Right lobe of liver (tissue), 6 donors: ENCODE measurements around the gene CDC45. TPM values are rescaled to one million over a fixed set of nuclear protein-coding genes. Genes with fewer than 3 reads are reported as not detected.
"Not testable (repeated sequence)": the region's sequence is repeated elsewhere in the genome, so short reads cannot be mapped to it uniquely, and the experiment has no call there.

Experiments used
- ATAC-seq, 4 donors: fragments of 200-7000 bp; cut with Tn5 transposase; one replicate each; pipeline ENCODE4 v1.9.1; 2020; ENCODE audit warnings: mild to moderate bottlenecking in 4 of 4, moderate library complexity in 4 of 4
- DNase-seq, 3 donors: peaks; one replicate each; pipeline ENCODE4 v3.0.0-alpha.2; 2020
- H3K27ac ChIP-seq, 3 donors: fragments of 200-600 bp; one replicate each; pipeline ENCODE4 v1.8.0; 2022
- H3K27me3 ChIP-seq, 2 donors: fragments of 200-600 bp; one replicate each; pipeline ENCODE4 v1.8.0; 2022
- H3K36me3 ChIP-seq, 4 donors: fragments of 200-600 bp; sonication (generic) in 1 of 4; one replicate each; pipeline versions ENCODE4 v1.5.1 to v1.8.0; 2017 to 2022; ENCODE audit warnings: control low read depth in 1 of 4
- H3K4me1 ChIP-seq, 4 donors: fragments of 200-600 bp; sonication (generic) in 1 of 4; one replicate each; pipeline versions ENCODE4 v1.5.1 to v1.8.0; 2017 to 2022; ENCODE audit warnings: control low read depth in 1 of 4
- H3K4me3 ChIP-seq, 3 donors: fragments of 200-600 bp; one replicate each; pipeline ENCODE4 v1.8.0; 2022
- H3K9me3 ChIP-seq, 4 donors: fragments of 200-600 bp; sonication (generic) in 1 of 4; one replicate each; pipeline versions ENCODE4 v1.5.1 to v1.8.0; 2017 to 2022; ENCODE audit warnings: control low read depth in 1 of 4
- CTCF ChIP-seq, 4 donors: fragments of 200-600 bp in 3 of 4; fragments of 450-650 bp in 1 of 4; IDR thresholded peaks; one replicate each; pipeline versions ENCODE4 v1.5.1 to v1.8.0; 2016 to 2022; ENCODE audit warnings: antibody characterized with exemption in 4 of 4, mild to moderate bottlenecking in 2 of 4
- POLR2A ChIP-seq: fragments of 450-650 bp; IDR thresholded peaks from one replicate; pipeline ENCODE4 v1.6.1; 2017; ENCODE audit warnings: antibody characterized with exemption, mild to moderate bottlenecking
- WGBS: methylation state at CpG from one replicate; pipeline ENCODE4 v1.1.6; 2018; ENCODE audit warnings: low coverage, low lambda C conversion rate; ENCODE audit not compliant: insufficient coverage; ENCODE audit errors: missing lambda C conversion rate; 5-methylcytosine and 5-hydroxymethylcytosine counted together
- intact Hi-C, 2 donors: fragments of 100-400 bp; cut with DNase I; formaldehyde crosslinking; loops; one replicate each; pipeline versions ENCODE4 v1.11.2 to v1.14.1; 2022
- total RNA-seq, 6 experiments: library from RNA; depleted of rRNA in 2 of 6; stranded (reverse); fragments of >200 nt in 2 of 6; fragmentation: NEBNext Ultra II Directional in 3 of 6; extraction: Animal tissue kit (Norgen Biotek cat#: 25700) in 3 of 6; gene quantifications; one replicate each; pipeline versions ENCODE4 v1.1.0 to v1.2.4, GENCODE V29; 2016 to 2023
- donor health status: DM: no; HTN: yes; CAD: no.
- donor health status: DM: no; HTN: no; CAD: no.
- donor health status: DM: no; HTN: no; CAD: no.
- donor health status: DM: no; HTN: yes; CAD: no.
- donor health status: DM: no; HTN: yes; CAD: no.

CDC45 gene
- total RNA-seq, 6 experiments from 2014 or later = 0.39 to 4.2 (median 0.56) TPM; not detected in 1

- no peak for TF ChIP-seq POLR2A
- TF ChIP-seq CTCF (IDR thresholded peaks at IDR 0.05) = no peak
- DNase-seq (no peak), ATAC-seq (no peak)
- WGBS = 57% methylated on average over 1 of the region's 3 CpGs
- no peak overlapping the region for H3K27ac ChIP-seq
- H3K36me3 ChIP-seq = no peaks in the 10 kb centered on the region
- intact Hi-C loops = no loop called here
- H3K4me3 ChIP-seq = no peak overlapping the region
- H3K4me1 ChIP-seq = no peaks in the 10 kb centered on the region
- no peaks in the 10 kb centered on the region for H3K9me3 ChIP-seq
- H3K27me3 ChIP-seq = no peaks in the 10 kb centered on the region
Observed at GRCh38 chr22:19530751-19531150, 51.0 kb downstream of the CDC45 start.

- H3K27me3 ChIP-seq, H3K27ac ChIP-seq, ATAC-seq, DNase-seq, H3K4me1 ChIP-seq, H3K36me3 ChIP-seq, intact Hi-C loops, H3K9me3 ChIP-seq, H3K4me3 ChIP-seq: not testable (repeated sequence)
- 89% methylated on average over 6 of the region's 6 CpGs for WGBS
Observed at GRCh38 chr22:19531327-19531726, 51.6 kb downstream of the CDC45 start.

- Histone ChIP-seq H3K27ac (no peak overlapping the region), H3K4me3 (no peak overlapping the region), H3K27me3 (no peaks in the 10 kb centered on the region), H3K4me1 (no peaks in the 10 kb centered on the region), H3K36me3 (no peaks in the 10 kb centered on the region), H3K9me3 (no peaks in the 10 kb centered on the region)
- no peak for TF ChIP-seq CTCF (IDR thresholded peaks at IDR 0.05)
- DNase-seq = no peak
- intact Hi-C loops = no loop called here
- 94% methylated on average over 6 of the region's 8 CpGs for WGBS
- ATAC-seq = no peak
Observed at GRCh38 chr22:19533049-19533626, 53.4 kb downstream of the CDC45 start.

GRCh38 chr22:19533857-19534256, 54.1 kb downstream of the CDC45 start:
- TF ChIP-seq POLR2A (no peak), CTCF (IDR thresholded peaks at IDR 0.05) (no peak)
- ATAC-seq (no peak), DNase-seq (no peak)
- Histone ChIP-seq H3K4me3 (no peak overlapping the region), H3K27me3 (no peaks in the 10 kb centered on the region), H3K36me3 (no peaks in the 10 kb centered on the region), H3K27ac (no peak overlapping the region), H3K4me1 (no peaks in the 10 kb centered on the region), H3K9me3 (no peaks in the 10 kb centered on the region)
- intact Hi-C loops = no loop called here

- no peak overlapping the region for H3K4me3 ChIP-seq
- H3K27ac ChIP-seq = no peak overlapping the region
- intact Hi-C loops = no loop called here
- H3K27me3 ChIP-seq = no peaks in the 10 kb centered on the region
- no peaks in the 10 kb centered on the region for H3K36me3 ChIP-seq
- no peaks in the 10 kb centered on the region for H3K4me1 ChIP-seq
- 46% methylated on average over 3 of the region's 3 CpGs for WGBS
- DNase-seq = no peak
- no peak for TF ChIP-seq CTCF (IDR thresholded peaks at IDR 0.05)
- TF ChIP-seq POLR2A = no peak
- ATAC-seq = no peak
- no peaks in the 10 kb centered on the region for H3K9me3 ChIP-seq
Observed at GRCh38 chr22:19535001-19535400, 55.3 kb downstream of the CDC45 start.
